22Rv1 (cell line): ENCODE results near the gene KL.

Source experiments
- CTCF ChIP-seq: fragments of 450-650 bp; IDR thresholded peaks from 2 replicates; pipeline ENCODE4 v1.5.1; 2017; ENCODE audit warnings: mild to moderate bottlenecking
- ZFX ChIP-seq: fragments of 450-650 bp; IDR thresholded peaks from 2 replicates; pipeline ENCODE4 v1.6.1; 2017; ENCODE audit warnings: antibody characterized with exemption, borderline replicate concordance

GRCh38 chr13:33114146-33114545 lies 97.9 kb downstream of the KL start:
- TF ChIP-seq CTCF: no peak
- TF ChIP-seq ZFX: no peak
